ENCODE data around the gene DOCK1. TPM values are rescaled to one million over a fixed set of nuclear protein-coding genes. Genes with fewer than 3 reads are reported as not detected.

Gene DOCK1
- polyA plus RNA-seq, 1 of the 3 experiments (the other 2 are of a cell fraction), result 15.5 TPM

- H3K9ac ChIP-seq, result no peak overlapping the region
- 94% methylated on average over 5 of the region's 5 CpGs for WGBS (ENCODE audit: low lambda C conversion rate)
- peaks cover 76% of the 10 kb centered on the region for H3K79me2 ChIP-seq (ENCODE audit: insufficient read depth)
These were observed 61.7 kb downstream of the DOCK1 start for GRCh38 chr10:126966938-126967337.

DNA sequence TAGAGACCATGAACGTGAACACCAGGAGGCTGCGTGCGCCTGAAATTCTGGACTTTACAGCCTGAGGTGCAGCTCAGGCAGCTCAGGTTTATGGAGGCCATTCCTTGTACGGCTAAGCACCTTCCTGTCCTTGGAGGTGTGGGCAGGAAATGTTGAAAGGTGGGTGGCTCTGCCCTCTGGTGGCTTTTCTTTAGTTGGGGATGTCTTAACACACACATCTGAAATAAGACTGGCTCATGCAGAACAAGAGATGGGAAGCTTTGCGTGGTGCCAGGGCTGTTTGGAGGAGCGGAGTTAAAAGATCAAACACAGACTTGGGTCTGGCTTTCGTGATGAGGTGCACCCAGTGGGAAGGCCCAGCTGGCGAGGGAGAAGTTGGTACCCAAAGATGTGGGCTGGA is 64.1 kb downstream of the DOCK1 start:
- H3K9me2 ChIP-seq, result no peaks in the 10 kb centered on the region
- H3K36me3 ChIP-seq (replicated peaks in 1 of 2; ENCODE audit: control insufficient read depth in 1 of 2, insufficient read depth in 2 of 2, low read length in 1 of 2), result no peaks in the 10 kb centered on the region
- no peaks in the 10 kb centered on the region for H3K9me3 ChIP-seq
- no peak overlapping the region for H3K4me3 ChIP-seq (ENCODE audit: low read depth in 2 of 2, low read length in 1 of 2)
- H4K20me1 ChIP-seq (ENCODE audit: insufficient read depth), result peaks cover 16% of the 10 kb centered on the region
- no peak overlapping the region for H2AFZ ChIP-seq (ENCODE audit: low read depth)
- no peak for DNase-seq
- peaks cover 18% of the 10 kb centered on the region for H3F3A ChIP-seq (replicated peaks; ENCODE audit: insufficient read depth)
- H3K27me3 ChIP-seq (ENCODE audit: insufficient read depth), result no peaks in the 10 kb centered on the region
- peaks cover 69% of the 10 kb centered on the region for H3K79me2 ChIP-seq (ENCODE audit: insufficient read depth)
- no peak overlapping the region for H3K4me2 ChIP-seq
- POLR2A ChIA-PET, result no interaction called here
- no peak overlapping the region for H3K27ac ChIP-seq (ENCODE audit: low read depth in 2 of 2, low read length in 1 of 2)
- CTCF ChIA-PET, result no interaction called here
- no peak overlapping the region for H3K9ac ChIP-seq
- peaks cover 7 to 17% of the 10 kb centered on the region in 2 experiments; a peak in 2 of 4 replicates for H3K4me1 ChIP-seq (ENCODE audit: control insufficient read depth in 1 of 2, insufficient read depth in 2 of 2, low read depth in 1 of 2, low read length in 1 of 2)
- 97% methylated on average over 8 of the region's 8 CpGs for WGBS (ENCODE audit: low lambda C conversion rate)
- TF ChIP-seq CTCF (IDR thresholded peaks at IDR 0.05), result peak; percentile 31
- TF ChIP-seq IRF3 (IDR thresholded peaks at IDR 0.05; ENCODE audit: low read depth, low read length), result no peak
- peak; percentile 29 for TF ChIP-seq RAD21 (IDR thresholded peaks at IDR 0.05; ENCODE audit: low read length)

More at GRCh38 chr10:126966938-126967337, 61.7 kb downstream of the DOCK1 start:
- Histone ChIP-seq H3K27me3 (ENCODE audit: insufficient read depth) (no peaks in the 10 kb centered on the region), H3K9me2 (no peaks in the 10 kb centered on the region), H3K4me2 (no peak overlapping the region), H3K4me3 (ENCODE audit: low read depth in 2 of 2, low read length in 1 of 2) (no peak overlapping the region), H3K27ac (ENCODE audit: low read depth in 2 of 2, low read length in 1 of 2) (no peak overlapping the region), H3F3A (replicated peaks; ENCODE audit: insufficient read depth) (no peaks in the 10 kb centered on the region), H2AFZ (ENCODE audit: low read depth) (no peak overlapping the region), H4K20me1 (ENCODE audit: insufficient read depth) (peaks cover 24% of the 10 kb centered on the region), H3K9me3 (no peaks in the 10 kb centered on the region), H3K4me1 (ENCODE audit: control insufficient read depth in 1 of 2, insufficient read depth in 2 of 2, low read depth in 1 of 2, low read length in 1 of 2) (peaks cover under 1 to 2% of the 10 kb centered on the region in 2 experiments; a peak in 2 of 4 replicates), H3K36me3 (replicated peaks in 1 of 2; ENCODE audit: control insufficient read depth in 1 of 2, insufficient read depth in 2 of 2, low read length in 1 of 2) (no peaks in the 10 kb centered on the region)
- POLR2A ChIA-PET, result no interaction called here
- DNase-seq, result no peak
- CTCF ChIA-PET, result interaction anchor here (0.6 kb wide), 1 partner anchor 69 kb away, joined by 3 read pairs; no protein-coding TSS in a partner anchor
- TF ChIP-seq RCOR1 (IDR thresholded peaks at IDR 0.05; ENCODE audit: low read length) (no peak), FOXM1 (IDR thresholded peaks at IDR 0.05; ENCODE audit: low read depth) (no peak), NRF1 (IDR thresholded peaks at IDR 0.05; ENCODE audit: low read depth, low read length) (no peak), GABPA (IDR thresholded peaks at IDR 0.05; ENCODE audit: low read depth) (no peak), EP300 (IDR thresholded peaks at IDR 0.05; ENCODE audit: borderline replicate concordance in 1 of 2, low read depth in 1 of 2, low read length in 1 of 2) (no peak), CHD2 (IDR thresholded peaks at IDR 0.05; ENCODE audit: low read length, partially characterized antibody) (no peak), YY1 (IDR thresholded peaks at IDR 0.05; ENCODE audit: low read depth) (no peak), MXI1 (IDR thresholded peaks at IDR 0.05; ENCODE audit: low read depth, low read length) (no peak), TCF12 (IDR thresholded peaks at IDR 0.05) (no peak), TEAD4 (IDR thresholded peaks at IDR 0.05; ENCODE audit: borderline replicate concordance, insufficient read depth) (no peak), MEF2A (IDR thresholded peaks at IDR 0.05; ENCODE audit: borderline replicate concordance, low read depth) (no peak), RXRA (IDR thresholded peaks at IDR 0.05; ENCODE audit: borderline replicate concordance, low read depth) (no peak)
- TF ChIP-seq, protein P1, sequence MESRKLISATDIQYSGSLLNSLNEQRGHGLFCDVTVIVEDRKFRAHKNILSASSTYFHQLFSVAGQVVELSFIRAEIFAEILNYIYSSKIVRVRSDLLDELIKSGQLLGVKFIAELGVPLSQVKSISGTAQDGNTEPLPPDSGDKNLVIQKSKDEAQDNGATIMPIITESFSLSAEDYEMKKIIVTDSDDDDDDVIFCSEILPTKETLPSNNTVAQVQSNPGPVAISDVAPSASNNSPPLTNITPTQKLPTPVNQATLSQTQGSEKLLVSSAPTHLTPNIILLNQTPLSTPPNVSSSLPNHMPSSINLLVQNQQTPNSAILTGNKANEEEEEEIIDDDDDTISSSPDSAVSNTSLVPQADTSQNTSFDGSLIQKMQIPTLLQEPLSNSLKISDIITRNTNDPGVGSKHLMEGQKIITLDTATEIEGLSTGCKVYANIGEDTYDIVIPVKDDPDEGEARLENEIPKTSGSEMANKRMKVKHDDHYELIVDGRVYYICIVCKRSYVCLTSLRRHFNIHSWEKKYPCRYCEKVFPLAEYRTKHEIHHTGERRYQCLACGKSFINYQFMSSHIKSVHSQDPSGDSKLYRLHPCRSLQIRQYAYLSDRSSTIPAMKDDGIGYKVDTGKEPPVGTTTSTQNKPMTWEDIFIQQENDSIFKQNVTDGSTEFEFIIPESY (IDR thresholded peaks at IDR 0.05; ENCODE audit: borderline replicate concordance, low read depth), result no peak
- TF ChIP-seq, protein P2, sequence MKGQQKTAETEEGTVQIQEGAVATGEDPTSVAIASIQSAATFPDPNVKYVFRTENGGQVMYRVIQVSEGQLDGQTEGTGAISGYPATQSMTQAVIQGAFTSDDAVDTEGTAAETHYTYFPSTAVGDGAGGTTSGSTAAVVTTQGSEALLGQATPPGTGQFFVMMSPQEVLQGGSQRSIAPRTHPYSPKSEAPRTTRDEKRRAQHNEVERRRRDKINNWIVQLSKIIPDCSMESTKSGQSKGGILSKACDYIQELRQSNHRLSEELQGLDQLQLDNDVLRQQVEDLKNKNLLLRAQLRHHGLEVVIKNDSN (IDR thresholded peaks at IDR 0.05; ENCODE audit: borderline replicate concordance, low read depth), result no peak

Measured in SK-N-SH (cell line).